Panc1 (cell line): ENCODE data around the gene PPP2R2B. TPM values are rescaled to one million over a fixed set of nuclear protein-coding genes. Genes with fewer than 3 reads are reported as not detected.

Experiments
- ATAC-seq: fragments of 200-7000 bp; cut with Tn5 transposase; 2 replicates; pipeline ENCODE4 v1.9.1; 2020; ENCODE audit warnings: mild to moderate bottlenecking, moderate library complexity
- BruUV-seq: library from RNA; stranded (reverse); fragments of 400-500 nt; replicated peaks from 2 replicates; lab custom pipeline; 2021; lab: Mats Ljungman, UMichigan
- CTCF ChIA-PET: fragments of 300-600 bp; sonication (Branson Sonifier 250); formaldehyde crosslinking; loops from one replicate; lab custom pipeline; 2022; ENCODE audit warnings: antibody characterized with exemption; lab: Charles Lee
- POLR2A ChIA-PET: fragments of 300-600 bp; sonication (Branson Sonifier 250); formaldehyde crosslinking; loops from one replicate; lab custom pipeline; 2022; ENCODE audit warnings: antibody characterized with exemption; lab: Charles Lee
- DNase-seq: peaks from one replicate; pipeline ENCODE4 v3.0.0-alpha.2; 2010; ENCODE audit warnings: low read depth, low spot score
- H3K27ac ChIP-seq: 2 replicates; pipeline ENCODE4 v1.5.1; 2011; ENCODE audit warnings: mild to moderate bottlenecking, low read length, inconsistent platforms
- H3K27me3 ChIP-seq: fragments of 200-500 bp; sonication (Bioruptor generic); 2 replicates; pipeline ENCODE4 v1.6.0; 2014; ENCODE audit warnings: low read length, inconsistent platforms; ENCODE audit not compliant: control insufficient read depth, insufficient read depth
- H3K36me3 ChIP-seq: fragments of 200-500 bp; sonication (Bioruptor generic); 2 replicates; pipeline ENCODE4 v1.5.1; 2014; ENCODE audit warnings: inconsistent platforms, mild to moderate bottlenecking, low read length, moderate library complexity; ENCODE audit not compliant: control insufficient read depth, insufficient read depth
- H3K4me1 ChIP-seq: 2 replicates; pipeline ENCODE4 v1.5.1; 2011; ENCODE audit warnings: inconsistent platforms, mild to moderate bottlenecking, low read length, moderate library complexity; ENCODE audit not compliant: control insufficient read depth, insufficient read depth
- H3K4me3 ChIP-seq, 2 experiments: 2 replicates each; pipeline ENCODE4 v1.5.1; 2011 to 2012; ENCODE audit warnings: low read depth in 2 of 2, low read length in 2 of 2, mild to moderate bottlenecking in 2 of 2, inconsistent platforms in 1 of 2, moderate library complexity in 1 of 2
- H3K9me3 ChIP-seq: fragments of 200-500 bp; sonication (Bioruptor generic); 2 replicates; pipeline ENCODE4 v1.5.1; 2014; ENCODE audit warnings: low read depth, mild to moderate bottlenecking, inconsistent platforms, low read length, moderate library complexity; ENCODE audit not compliant: control insufficient read depth, insufficient read depth
- CTCF ChIP-seq: fragments of 450-650 bp; IDR thresholded peaks from 2 replicates; pipeline ENCODE4 v1.5.1; 2017; ENCODE audit warnings: mild to moderate bottlenecking
- POLR2AphosphoS5 ChIP-seq: IDR thresholded peaks from 2 replicates; pipeline ENCODE4 v1.6.1; 2012; ENCODE audit warnings: mild to moderate bottlenecking, low read depth, low read length, moderate library complexity
- REST ChIP-seq, 2 experiments: IDR thresholded peaks; 2 replicates each; pipeline ENCODE4 v1.6.1; 2011 to 2012; ENCODE audit warnings: low read depth in 2 of 2, control low read depth in 1 of 2, low read length in 1 of 2, mild to moderate bottlenecking in 1 of 2, moderate library complexity in 1 of 2; ENCODE audit not compliant: insufficient read depth in 1 of 2
- SIN3A ChIP-seq: IDR thresholded peaks from 2 replicates; pipeline ENCODE4 v1.6.1; 2012; ENCODE audit warnings: low read depth, mild to moderate bottlenecking, low read length, moderate library complexity, borderline replicate concordance; ENCODE audit not compliant: insufficient read depth
- TCF7L2 ChIP-seq: IDR thresholded peaks from 2 replicates; pipeline ENCODE4 v1.6.1; 2011; ENCODE audit warnings: mild to moderate bottlenecking, low read depth, low read length, inconsistent platforms
- in situ Hi-C: cut with HindIII; loops from 2 replicates; pipeline ENCODE4 v1.10.0; 2016; ENCODE audit warnings: low sequenced_read_pairs, low pct_unique_long_range_greater_than_20kb
- intact Hi-C: fragments of 100-400 bp; cut with micrococcal nuclease; formaldehyde crosslinking; loops from one replicate; pipeline ENCODE4 v1.10.0; 2022; ENCODE audit not compliant: unreplicated experiment
- total RNA-seq: library from RNA; stranded (reverse); gene quantifications from one replicate; pipeline ENCODE4 v1.2.1, GENCODE V29; 2021; ENCODE audit not compliant: unreplicated experiment

The PPP2R2B gene
- total RNA-seq, 1 experiment from 2014 or later = 8.8 TPM

GRCh38 chr5:146548781-146549449, 329.6 kb downstream of the PPP2R2B start:
- no peak for TF ChIP-seq CTCF
- no peak for TF ChIP-seq REST (IDR thresholded peaks at IDR 0.05; ENCODE audit: insufficient read depth in 1 of 2, low read depth in 2 of 2, low read length in 1 of 2)
- TF ChIP-seq POLR2AphosphoS5 = no peak
- no peak for TF ChIP-seq TCF7L2
- TF ChIP-seq SIN3A = no peak
- Histone ChIP-seq H3K9me3 (no peaks in the 10 kb centered on the region), H3K4me3 (no peak overlapping the region), H3K27me3 (no peaks in the 10 kb centered on the region), H3K36me3 (no peaks in the 10 kb centered on the region), H3K27ac (no peak overlapping the region), H3K4me1 (no peaks in the 10 kb centered on the region)
- BruUV-seq = no TSS peak
- ChIA-PET CTCF (no interaction called here), POLR2A (no interaction called here)
- DNase-seq (no peak), ATAC-seq (no peak)
- in situ Hi-C loops = loop anchor here (25.0 kb wide), 1 partner anchor 813 kb away; no protein-coding TSS in a partner anchor
- intact Hi-C loops = no loop called here

- no peak overlapping the region for H3K4me3 ChIP-seq
- no TSS peak for BruUV-seq
- H3K36me3 ChIP-seq = no peaks in the 10 kb centered on the region
- H3K9me3 ChIP-seq = no peaks in the 10 kb centered on the region
- ChIA-PET POLR2A (no interaction called here), CTCF (no interaction called here)
- DNase-seq = no peak
- no peaks in the 10 kb centered on the region for H3K4me1 ChIP-seq
- in situ Hi-C loops = loop anchor here (25.0 kb wide), 1 partner anchor 818 kb away; no protein-coding TSS in a partner anchor
- no peak for ATAC-seq
- intact Hi-C loops = no loop called here
- TF ChIP-seq SIN3A (no peak), TCF7L2 (no peak), REST (IDR thresholded peaks at IDR 0.05; ENCODE audit: insufficient read depth in 1 of 2, low read depth in 2 of 2, low read length in 1 of 2) (no peak), CTCF (no peak), POLR2AphosphoS5 (no peak)
- H3K27ac ChIP-seq = no peak overlapping the region
- H3K27me3 ChIP-seq = no peaks in the 10 kb centered on the region
Measured at GRCh38 chr5:146544232-146544631, 334.3 kb downstream of the PPP2R2B start.
